ENCODE results near the gene SETD3. TPM values are rescaled to one million over a fixed set of nuclear protein-coding genes. Genes with fewer than 3 reads are reported as not detected.

SETD3 gene
- total RNA-seq, 1 experiment from 2014 or later: 46.8 TPM

- Histone ChIP-seq H3K9me2 (replicated peaks; ENCODE audit: low read length) (no peaks in the 10 kb centered on the region), H3K9ac (ENCODE audit: low read length) (no peak overlapping the region), H4K20me1 (ENCODE audit: low read length) (no peaks in the 10 kb centered on the region), H3K4me3 (ENCODE audit: low read length) (no peak overlapping the region), H3K27ac (ENCODE audit: low read length) (no peak overlapping the region), H3K27me3 (ENCODE audit: low read length) (peaks cover 12% of the 10 kb centered on the region; the same call in 1 of the 2 replicates), H2AFZ (ENCODE audit: low read length) (no peak overlapping the region), H3F3A (ENCODE audit: low read length, unreplicated experiment) (no peaks in the 10 kb centered on the region), H3K4me1 (ENCODE audit: insufficient read depth, low read length) (no peaks in the 10 kb centered on the region), H3K79me2 (ENCODE audit: low read length) (no peaks in the 10 kb centered on the region), H3K36me3 (ENCODE audit: low read depth, low read length) (no peaks in the 10 kb centered on the region), H3K4me2 (ENCODE audit: low read length) (no peak overlapping the region), H3K9me3 (ENCODE audit: low read length) (no peaks in the 10 kb centered on the region)
- ChIA-PET POLR2A (ENCODE audit: unreplicated experiment) (no interaction called here), CTCF (no interaction called here)
- ATAC-seq: no peak
- TF ChIP-seq EZH2phosphoT487 (IDR thresholded peaks at IDR 0.05; ENCODE audit: borderline replicate concordance, low read length): no peak
- no peak for TF ChIP-seq CTCF (conservative IDR thresholded peaks at IDR 0.05; ENCODE audit: low read depth, low read length)
- TF ChIP-seq EZH2 (IDR thresholded peaks at IDR 0.05; ENCODE audit: low read length, unreplicated experiment): no peak
- BruUV-seq (replicated peaks): no TSS peak
- intact Hi-C loops (cut with micrococcal nuclease): no loop called here
- no peak for DNase-seq
These were observed 119.0 kb downstream of the SETD3 start for GRCh38 chr14:99361596-99362215.

GRCh38 chr14:99360774-99361595, 119.7 kb downstream of the SETD3 start:
- intact Hi-C loops (cut with micrococcal nuclease): no loop called here
- CTCF ChIA-PET: no interaction called here
- Histone ChIP-seq H3K9ac (ENCODE audit: low read length) (no peak overlapping the region), H3K4me1 (ENCODE audit: insufficient read depth, low read length) (no peaks in the 10 kb centered on the region), H2AFZ (ENCODE audit: low read length) (peak overlapping the region; percentile 42), H3K9me2 (replicated peaks; ENCODE audit: low read length) (no peaks in the 10 kb centered on the region), H3K27ac (ENCODE audit: low read length) (no peak overlapping the region), H3K4me3 (ENCODE audit: low read length) (no peak overlapping the region), H3K79me2 (ENCODE audit: low read length) (no peaks in the 10 kb centered on the region), H3F3A (ENCODE audit: low read length, unreplicated experiment) (no peaks in the 10 kb centered on the region), H3K36me3 (ENCODE audit: low read depth, low read length) (no peaks in the 10 kb centered on the region), H4K20me1 (ENCODE audit: low read length) (no peaks in the 10 kb centered on the region), H3K4me2 (ENCODE audit: low read length) (no peak overlapping the region), H3K27me3 (ENCODE audit: low read length) (peaks cover 6% of the 10 kb centered on the region; the same call in 1 of the 2 replicates), H3K9me3 (ENCODE audit: low read length) (no peaks in the 10 kb centered on the region)
- ATAC-seq (no peak), DNase-seq (peak; percentile 15)
- POLR2A ChIA-PET (ENCODE audit: unreplicated experiment): no interaction called here
- TF ChIP-seq EZH2phosphoT487 (IDR thresholded peaks at IDR 0.05; ENCODE audit: borderline replicate concordance, low read length): no peak
- TF ChIP-seq EZH2 (IDR thresholded peaks at IDR 0.05; ENCODE audit: low read length, unreplicated experiment): no peak
- TF ChIP-seq CTCF (conservative IDR thresholded peaks at IDR 0.05; ENCODE audit: low read depth, low read length): no peak
- BruUV-seq (replicated peaks): no TSS peak

GRCh38 chr14:99359906-99360305, 120.8 kb downstream of the SETD3 start:
- Histone ChIP-seq H4K20me1 (ENCODE audit: low read length) (no peaks in the 10 kb centered on the region), H2AFZ (ENCODE audit: low read length) (no peak overlapping the region), H3K4me2 (ENCODE audit: low read length) (no peak overlapping the region), H3K27ac (ENCODE audit: low read length) (no peak overlapping the region), H3K9me2 (replicated peaks; ENCODE audit: low read length) (no peaks in the 10 kb centered on the region), H3K36me3 (ENCODE audit: low read depth, low read length) (no peaks in the 10 kb centered on the region), H3F3A (ENCODE audit: low read length, unreplicated experiment) (no peaks in the 10 kb centered on the region), H3K4me3 (ENCODE audit: low read length) (no peak overlapping the region), H3K9ac (ENCODE audit: low read length) (no peak overlapping the region), H3K79me2 (ENCODE audit: low read length) (no peaks in the 10 kb centered on the region), H3K4me1 (ENCODE audit: insufficient read depth, low read length) (no peaks in the 10 kb centered on the region), H3K9me3 (ENCODE audit: low read length) (no peaks in the 10 kb centered on the region), H3K27me3 (ENCODE audit: low read length) (peaks cover 6% of the 10 kb centered on the region; the same call in 1 of the 2 replicates)
- no peak for TF ChIP-seq CTCF (conservative IDR thresholded peaks at IDR 0.05; ENCODE audit: low read depth, low read length)
- TF ChIP-seq EZH2 (IDR thresholded peaks at IDR 0.05; ENCODE audit: low read length, unreplicated experiment): no peak
- TF ChIP-seq EZH2phosphoT487 (IDR thresholded peaks at IDR 0.05; ENCODE audit: borderline replicate concordance, low read length): no peak
- no TSS peak for BruUV-seq (replicated peaks)
- CTCF ChIA-PET: no interaction called here
- POLR2A ChIA-PET (ENCODE audit: unreplicated experiment): no interaction called here
- intact Hi-C loops (cut with micrococcal nuclease): no loop called here
- no peak for DNase-seq
- ATAC-seq: no peak
